ENCODE data around the gene MYL9. TPM values are rescaled to one million over a fixed set of nuclear protein-coding genes. Genes with fewer than 3 reads are reported as not detected.

The MYL9 gene
- total and polyA plus RNA-seq, 4 donors, result 0.98 to 27.0 (median 7.6) TPM

GRCh38 chr20:36587388-36588070 lies 46.2 kb downstream of the MYL9 start:
- Histone ChIP-seq H3K27me3 (ENCODE audit: control insufficient read depth in 4 of 4, insufficient read depth in 4 of 4, low read length in 3 of 4) (no peaks in the 10 kb centered on the region), H3K9ac (ENCODE audit: low read depth in 1 of 2, low read length in 2 of 2) (no peak overlapping the region), H3K4me1 (ENCODE audit: control insufficient read depth in 4 of 4, insufficient read depth in 4 of 4, low read length in 3 of 4) (no peaks in the 10 kb centered on the region), H3K4me3 (ENCODE audit: low read depth in 1 of 3, low read length in 3 of 3) (no peak overlapping the region), H3K36me3 (ENCODE audit: control insufficient read depth in 4 of 4, insufficient read depth in 3 of 4, low read depth in 1 of 4, low read length in 3 of 4) (peaks cover 3 to 23% (median 6%) of the 10 kb centered on the region in 4 donors), H3K27ac (ENCODE audit: low read depth in 1 of 2, low read length in 2 of 2) (no peak overlapping the region), H3K9me3 (ENCODE audit: control insufficient read depth in 4 of 4, low read length in 3 of 4) (no peaks in the 10 kb centered on the region)
- WGBS, result 88% methylated on average over 3 of the region's 3 CpGs
- no peak for DNase-seq (ENCODE audit: low spot score)
- TF ChIP-seq FOXA1 (IDR thresholded peaks at IDR 0.05), result no peak

- Histone ChIP-seq H3K36me3 (ENCODE audit: control insufficient read depth in 4 of 4, insufficient read depth in 3 of 4, low read depth in 1 of 4, low read length in 3 of 4) (peaks cover 0 to 22% (median 6%) of the 10 kb centered on the region in 4 donors), H3K4me1 (ENCODE audit: control insufficient read depth in 4 of 4, insufficient read depth in 4 of 4, low read length in 3 of 4) (no peaks in the 10 kb centered on the region)
- 89% methylated on average over 5 of the region's 5 CpGs for whole genome bisulfite sequencing
Observed at GRCh38 chr20:36591281-36591680, 50.0 kb downstream of the MYL9 start.

More at GRCh38 chr20:36591281-36591680, 50.0 kb downstream of the MYL9 start:
- no peak overlapping the region for H3K27ac ChIP-seq (ENCODE audit: low read depth in 1 of 2, low read length in 2 of 2)
- no peaks in the 10 kb centered on the region for H3K27me3 ChIP-seq (ENCODE audit: control insufficient read depth in 4 of 4, insufficient read depth in 4 of 4, low read length in 3 of 4)
- H3K4me3 ChIP-seq (ENCODE audit: low read depth in 1 of 3, low read length in 3 of 3), result no peak overlapping the region
- H3K9ac ChIP-seq (ENCODE audit: low read depth in 1 of 2, low read length in 2 of 2), result no peak overlapping the region
- TF ChIP-seq FOXA2 (IDR thresholded peaks at IDR 0.05) (no peak), SP1 (IDR thresholded peaks at IDR 0.05) (no peak), CTCF (IDR thresholded peaks at IDR 0.05; ENCODE audit: low read depth, low read length, missing input control) (no peak), NR2F2 (IDR thresholded peaks at IDR 0.05) (no peak), ZBTB33 (IDR thresholded peaks at IDR 0.05) (no peak), GABPA (IDR thresholded peaks at IDR 0.05 in 1 of 2, conservative IDR thresholded peaks at IDR 0.05 in 1 of 2) (no peak), RAD21 (IDR thresholded peaks at IDR 0.05) (no peak), MAX (IDR thresholded peaks at IDR 0.05) (no peak), JUND (IDR thresholded peaks at IDR 0.05) (no peak), TAF1 (conservative IDR thresholded peaks at IDR 0.05) (no peak), RXRA (IDR thresholded peaks at IDR 0.05) (no peak)
- no peak for DNase-seq (ENCODE audit: low spot score)
- no peaks in the 10 kb centered on the region for H3K9me3 ChIP-seq (ENCODE audit: control insufficient read depth in 4 of 4, low read length in 3 of 4)

All from liver (tissue), 9 donors.